Stimulated activated CD4-positive, alpha-beta T cell treated with anti-CD3 and anti-CD28 coated beads, Interleukin-1b, Interleukin-23, amount 100 ng/mL, for 1 hour (primary cell): ENCODE measurements around the gene ALG14.

Experiments used
- DNase-seq, 2 donors: peaks; one replicate each; pipeline ENCODE4 v3.0.0-alpha.2; 2020; ENCODE audit warnings: low read depth in 2 of 2

Gene ALG14

GRCh38 chr1:94981575-94981973 is 91.2 kb downstream of the ALG14 start:
- DNase-seq: no peak

GRCh38 chr1:94980582-94981574 is 91.9 kb downstream of the ALG14 start:
- no peak for DNase-seq

- no peak for DNase-seq
Observed at GRCh38 chr1:94979656-94980581, 92.8 kb downstream of the ALG14 start.

- DNase-seq: no peak
Observed at GRCh38 chr1:94979131-94979530, 93.6 kb downstream of the ALG14 start.

- no peak for DNase-seq
Observed at GRCh38 chr1:94978401-94978800, 94.3 kb downstream of the ALG14 start.

GRCh38 chr1:94976971-94977548 is 95.7 kb downstream of the ALG14 start:
- DNase-seq: no peak

GRCh38 chr1:94974824-94975223 is 97.9 kb downstream of the ALG14 start:
- DNase-seq: no peak

GRCh38 chr1:94974241-94974640 is 98.5 kb downstream of the ALG14 start:
- no peak for DNase-seq

GRCh38 chr1:94973309-94973922 is 99.3 kb downstream of the ALG14 start:
- DNase-seq: no peak

- DNase-seq: no peak
Observed at GRCh38 chr1:94971491-94971924, 101.2 kb downstream of the ALG14 start.

- DNase-seq: no peak
Observed at GRCh38 chr1:94970783-94971182, 102.0 kb downstream of the ALG14 start.

GRCh38 chr1:94969137-94969536 is 103.6 kb downstream of the ALG14 start:
- DNase-seq: no peak

- no peak for DNase-seq
Observed at GRCh38 chr1:94966033-94966432, 106.7 kb downstream of the ALG14 start.

- no peak for DNase-seq
Observed at GRCh38 chr1:94963864-94964263, 108.9 kb downstream of the ALG14 start.

GRCh38 chr1:94962409-94963265 is 110.1 kb downstream of the ALG14 start:
- DNase-seq: no peak

- DNase-seq: no peak
Observed at GRCh38 chr1:94961988-94962387, 110.8 kb downstream of the ALG14 start.

- DNase-seq: no peak
Observed at GRCh38 chr1:94961582-94961981, 111.2 kb downstream of the ALG14 start.

GRCh38 chr1:94958081-94958480 is 114.7 kb downstream of the ALG14 start:
- DNase-seq: no peak

- DNase-seq: no peak
Observed at GRCh38 chr1:94955767-94956632, 116.8 kb downstream of the ALG14 start.
